Lung (tissue), 12 donors: ENCODE measurements around the gene FHOD1. TPM values are rescaled to one million over a fixed set of nuclear protein-coding genes. Genes with fewer than 3 reads are reported as not detected.

ENCODE experiments used
- ATAC-seq: fragments of 200-7000 bp; cut with Tn5 transposase; one replicate; pipeline ENCODE4 v1.9.1; 2020; ENCODE audit warnings: moderate number of reproducible peaks; ENCODE audit not compliant: insufficient read depth, low FRiP score
- DNase-seq, 3 donors: peaks; one replicate each; pipeline ENCODE4 v3.0.0-alpha.2; 2013 to 2017
- H3K27ac ChIP-seq, 2 donors: one replicate each; pipeline ENCODE4 v1.5.1; 2013; ENCODE audit warnings: mild to moderate bottlenecking in 2 of 2, moderate library complexity in 2 of 2, control low read depth in 1 of 2, inconsistent platforms in 1 of 2, low read depth in 1 of 2, low read length in 1 of 2
- H3K27me3 ChIP-seq, 3 donors: one replicate each; pipeline ENCODE4 v1.5.1; 2013; ENCODE audit warnings: low read length in 2 of 3; ENCODE audit not compliant: control insufficient read depth in 3 of 3, insufficient read depth in 3 of 3
- H3K36me3 ChIP-seq, 4 donors: one replicate each; pipeline ENCODE4 v1.5.1; 2013; ENCODE audit warnings: low read length in 4 of 4, mild to moderate bottlenecking in 1 of 4, moderate library complexity in 1 of 4; ENCODE audit not compliant: control insufficient read depth in 4 of 4, insufficient read depth in 4 of 4
- H3K4me1 ChIP-seq, 5 donors: one replicate each; pipeline ENCODE4 v1.5.1; 2013; ENCODE audit warnings: low read length in 5 of 5, mild to moderate bottlenecking in 2 of 5, moderate library complexity in 1 of 5; ENCODE audit not compliant: control insufficient read depth in 5 of 5, insufficient read depth in 5 of 5
- H3K4me3 ChIP-seq: one replicate; pipeline ENCODE4 v1.5.1; 2013; ENCODE audit warnings: mild to moderate bottlenecking, control low read depth, moderate library complexity
- H3K9ac ChIP-seq, 2 donors: one replicate each; pipeline ENCODE4 v1.5.1; 2013; ENCODE audit warnings: low read length in 2 of 2, control low read depth in 1 of 2; ENCODE audit not compliant: insufficient read depth in 1 of 2
- H3K9me3 ChIP-seq, 4 donors: one replicate each; pipeline ENCODE4 v1.5.1; 2013; ENCODE audit warnings: low read length in 3 of 4, mild to moderate bottlenecking in 1 of 4, moderate library complexity in 1 of 4; ENCODE audit not compliant: control insufficient read depth in 4 of 4, insufficient read depth in 3 of 4
- WGBS, 2 donors: extraction: QIAGEN DNeasy Blood & Tissue Kit; methylation state at CpG; one replicate each; pipeline ENCODE4 v1.1.7; 2013; 5-methylcytosine and 5-hydroxymethylcytosine counted together
- polyA plus RNA-seq, 2 donors: library from polyadenylated mRNA; stranded (reverse); fragments of 200-250 nt; gene quantifications; one replicate each; pipeline ENCODE4 v1.2.1, GENCODE V29; 2013
- total RNA-seq, 2 donors: library from RNA; depleted of rRNA in 1 of 2; stranded (reverse); fragments of >200 nt in 1 of 2; gene quantifications; one replicate each; pipeline ENCODE4 v1.2.1, GENCODE V29; 2014 to 2021
- TF ChIP-seq, protein P1 (sequence below): IDR thresholded peaks from 2 replicates; pipeline ENCODE4 v1.5.1; 2012; ENCODE audit warnings: mild to moderate bottlenecking; ENCODE audit errors: control extremely low read depth, extremely low read depth
- donor health status: control.
- donor health status: control.
- donor health status: Bipolar disorder and iron deficiency.
- donor health status: healthy.
- donor health status: DM: yes; HTN: yes; CAD: no.

FHOD1 gene
- total and polyA plus RNA-seq, 4 donors, result 51.3 to 129 (median 65.5) TPM

GRCh38 chr16:67283039-67283825 is 36.0 kb upstream of the FHOD1 start:
- TF ChIP-seq, protein P1, sequence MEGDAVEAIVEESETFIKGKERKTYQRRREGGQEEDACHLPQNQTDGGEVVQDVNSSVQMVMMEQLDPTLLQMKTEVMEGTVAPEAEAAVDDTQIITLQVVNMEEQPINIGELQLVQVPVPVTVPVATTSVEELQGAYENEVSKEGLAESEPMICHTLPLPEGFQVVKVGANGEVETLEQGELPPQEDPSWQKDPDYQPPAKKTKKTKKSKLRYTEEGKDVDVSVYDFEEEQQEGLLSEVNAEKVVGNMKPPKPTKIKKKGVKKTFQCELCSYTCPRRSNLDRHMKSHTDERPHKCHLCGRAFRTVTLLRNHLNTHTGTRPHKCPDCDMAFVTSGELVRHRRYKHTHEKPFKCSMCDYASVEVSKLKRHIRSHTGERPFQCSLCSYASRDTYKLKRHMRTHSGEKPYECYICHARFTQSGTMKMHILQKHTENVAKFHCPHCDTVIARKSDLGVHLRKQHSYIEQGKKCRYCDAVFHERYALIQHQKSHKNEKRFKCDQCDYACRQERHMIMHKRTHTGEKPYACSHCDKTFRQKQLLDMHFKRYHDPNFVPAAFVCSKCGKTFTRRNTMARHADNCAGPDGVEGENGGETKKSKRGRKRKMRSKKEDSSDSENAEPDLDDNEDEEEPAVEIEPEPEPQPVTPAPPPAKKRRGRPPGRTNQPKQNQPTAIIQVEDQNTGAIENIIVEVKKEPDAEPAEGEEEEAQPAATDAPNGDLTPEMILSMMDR, result no peak
- no peak for DNase-seq
- ATAC-seq, result no peak
- no peaks in the 10 kb centered on the region for H3K27me3 ChIP-seq
- no peaks in the 10 kb centered on the region for H3K9me3 ChIP-seq
- H3K9ac ChIP-seq, result no peak overlapping the region
- WGBS, 2 donors, result 91 to 94% methylated on average over 7 of the region's 7 CpGs
- H3K27ac ChIP-seq, result no peak overlapping the region
- H3K4me3 ChIP-seq, result no peak overlapping the region
- peaks cover 0 to 15% (median 5%) of the 10 kb centered on the region in 5 donors for H3K4me1 ChIP-seq
- H3K36me3 ChIP-seq, result peaks cover 0 to 7% (median 0%) of the 10 kb centered on the region in 4 donors

DNA sequence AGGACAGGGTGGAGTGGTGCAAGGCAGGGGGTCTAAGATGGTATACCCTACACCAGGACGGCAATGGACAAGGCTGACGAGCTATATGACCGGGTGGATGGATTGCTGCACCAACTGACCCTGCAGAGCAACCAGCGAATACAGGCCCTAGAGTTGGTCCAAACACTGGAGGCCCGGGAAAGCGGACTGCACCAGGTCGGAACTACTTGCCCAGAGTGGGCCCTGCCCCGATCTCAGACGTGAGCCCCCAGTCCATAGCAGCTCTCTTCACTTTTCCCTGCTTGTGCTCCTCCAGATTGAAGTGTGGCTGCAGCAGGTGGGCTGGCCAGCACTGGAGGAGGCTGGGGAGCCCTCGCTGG is 35.1 kb upstream of the FHOD1 start:
- Histone ChIP-seq H3K36me3 (peaks cover 0 to 5% (median 0%) of the 10 kb centered on the region in 4 donors), H3K9me3 (no peaks in the 10 kb centered on the region), H3K4me3 (no peak overlapping the region), H3K27me3 (no peaks in the 10 kb centered on the region), H3K27ac (no peak overlapping the region), H3K9ac (no peak overlapping the region), H3K4me1 (peaks cover 0 to 21% (median 5%) of the 10 kb centered on the region in 5 donors)
- TF ChIP-seq, protein P1, result no peak
- ATAC-seq (no peak), DNase-seq (no peak)
- 97 to 98% methylated on average over 10 of the region's 10 CpGs for WGBS, 2 donors

- Histone ChIP-seq H3K9me3 (no peaks in the 10 kb centered on the region), H3K36me3 (peaks cover 0 to 2% (median 0%) of the 10 kb centered on the region in 4 donors), H3K27me3 (no peaks in the 10 kb centered on the region), H3K4me1 (peaks cover 0 to 22% (median 5%) of the 10 kb centered on the region in 5 donors), H3K9ac (no peak overlapping the region), H3K4me3 (no peak overlapping the region), H3K27ac (no peak overlapping the region)
- WGBS, 2 donors, result 96% methylated on average over 12 to 14 of the region's 14 CpGs
- ATAC-seq, result no peak
- TF ChIP-seq, protein P1, result no peak
- no peak for DNase-seq
These were observed 34.5 kb upstream of the FHOD1 start for GRCh38 chr16:67281536-67282446.
